GM12878 (cell line): ENCODE measurements around the gene UNC45B. TPM values are rescaled to one million over a fixed set of nuclear protein-coding genes. Genes with fewer than 3 reads are reported as not detected.

Source experiments
- ATAC-seq: fragments of 200-7000 bp; cut with Tn5 transposase; 3 replicates; pipeline ENCODE4 v1.9.1; 2020; ENCODE audit warnings: mild to moderate bottlenecking, moderate library complexity
- BruUV-seq: library from RNA; stranded (reverse); fragments of 400-500 nt; replicated peaks from 2 replicates; lab custom pipeline; 2021; lab: Mats Ljungman, UMichigan
- CTCF ChIA-PET: fragments of 300-600 bp; sonication (Branson Sonifier 250); formaldehyde crosslinking; extraction: SDS; loops from one replicate; lab custom pipeline; 2021; ENCODE audit warnings: inconsistent platforms; lab: Yijun Ruan, JAX
- POLR2A ChIA-PET: fragments of 350-600 bp; formaldehyde crosslinking; extraction: SDS; loops from one replicate; lab custom pipeline; 2021; ENCODE audit warnings: inconsistent platforms; lab: Charles Lee
- RAD21 ChIA-PET: fragments of 300-600 bp; sonication (Branson Sonifier 250); formaldehyde crosslinking; loops from one replicate; lab custom pipeline; 2023; ENCODE audit warnings: antibody characterized with exemption; ENCODE audit not compliant: unreplicated experiment; lab: Charles Lee
- SMC1A ChIA-PET: fragments of 300-600 bp; sonication (Branson Sonifier 250); formaldehyde crosslinking; loops from one replicate; lab custom pipeline; 2023; ENCODE audit not compliant: unreplicated experiment, uncharacterized antibody; lab: Charles Lee
- DNase-seq: peaks from one replicate; pipeline ENCODE4 v3.0.0-alpha.2; 2011; ENCODE audit warnings: low read depth, low spot score
- FAIRE-seq: peaks from 3 replicates; lab custom pipeline; 2011; peaks lifted over from hg19 to GRCh38; lab: Jason Lieb, UNC
- H2AFZ ChIP-seq: 2 replicates; pipeline ENCODE4 v1.6.0; 2011; ENCODE audit warnings: low read depth, low read length, control low read depth; ENCODE audit not compliant: control insufficient read depth
- H3K27ac ChIP-seq: 2 replicates; pipeline ENCODE4 v1.5.1; 2011; ENCODE audit warnings: control low read depth; ENCODE audit not compliant: control insufficient read depth, insufficient read depth
- H3K27me3 ChIP-seq, 2 experiments: replicated peaks in 1 of 2; 2 replicates each; pipeline versions ENCODE4 v1.6.0 to v1.6.1; 2011; ENCODE audit warnings: low read length in 1 of 2; ENCODE audit not compliant: control insufficient read depth in 2 of 2, insufficient read depth in 2 of 2
- H3K36me3 ChIP-seq, 2 experiments: 2 replicates each; pipeline ENCODE4 v1.5.1; 2011; ENCODE audit warnings: low read length in 1 of 2; ENCODE audit not compliant: control insufficient read depth in 2 of 2, insufficient read depth in 2 of 2
- H3K4me1 ChIP-seq: 2 replicates; pipeline ENCODE4 v1.6.1; 2011; ENCODE audit warnings: mild to moderate bottlenecking, low read length, moderate library complexity, mixed read lengths; ENCODE audit not compliant: control insufficient read depth, insufficient read depth
- H3K4me2 ChIP-seq: 2 replicates; pipeline ENCODE4 v1.6.0; 2011; ENCODE audit warnings: control low read depth; ENCODE audit not compliant: control insufficient read depth, insufficient read depth
- H3K4me3 ChIP-seq: fragments of 200-600 bp; sonication (generic); 2 replicates; pipeline ENCODE4 v1.5.1; 2016
- H3K79me2 ChIP-seq: 2 replicates; pipeline ENCODE4 v1.6.0; 2011; ENCODE audit warnings: low read length; ENCODE audit not compliant: control insufficient read depth, insufficient read depth
- H3K9ac ChIP-seq: 2 replicates; pipeline ENCODE4 v1.8.0; 2011; ENCODE audit warnings: low read length, control low read depth, mixed read lengths; ENCODE audit not compliant: control insufficient read depth, insufficient read depth
- H3K9me3 ChIP-seq: replicated peaks from 3 replicates; pipeline ENCODE4 v1.5.1; 2011; ENCODE audit warnings: mild to moderate bottlenecking, low read length; ENCODE audit not compliant: control insufficient read depth, insufficient read depth
- H4K20me1 ChIP-seq: 2 replicates; pipeline ENCODE4 v1.6.0; 2011; ENCODE audit not compliant: control insufficient read depth, insufficient read depth
- CHD4 ChIP-seq: fragments of 200-600 bp; sonication (generic); IDR thresholded peaks from 2 replicates; pipeline ENCODE4 v1.6.1; 2016; ENCODE audit warnings: mild to moderate bottlenecking
- CREM ChIP-seq: IDR thresholded peaks from 2 replicates; pipeline ENCODE4 v1.6.1; 2014; ENCODE audit warnings: antibody characterized with exemption, low read depth
- FOXM1 ChIP-seq: IDR thresholded peaks from 2 replicates; pipeline ENCODE4 v1.6.1; 2012; ENCODE audit warnings: low read depth, mild to moderate bottlenecking, inconsistent platforms, low read length, moderate library complexity
- KLF5 ChIP-seq: fragments of 450-650 bp; IDR thresholded peaks from 2 replicates; pipeline ENCODE4 v1.6.1; 2014; ENCODE audit warnings: mild to moderate bottlenecking; ENCODE audit not compliant: partially characterized antibody
- PAX8 ChIP-seq: fragments of 450-650 bp; IDR thresholded peaks from 2 replicates; pipeline ENCODE4 v1.6.1; 2017; ENCODE audit warnings: mild to moderate bottlenecking, moderate library complexity
- POLR2AphosphoS2 ChIP-seq: IDR thresholded peaks from 2 replicates; pipeline ENCODE4 v1.6.1; 2011; ENCODE audit warnings: low read depth, mild to moderate bottlenecking, low read length, improper control_type of control experiment, moderate library complexity
- TCF7 ChIP-seq: IDR thresholded peaks from 2 replicates; pipeline ENCODE4 v1.6.1; 2014; ENCODE audit warnings: antibody characterized with exemption, borderline replicate concordance
- YBX1 ChIP-seq: fragments of 450-650 bp; IDR thresholded peaks from 2 replicates; pipeline ENCODE4 v1.6.1; 2016; ENCODE audit warnings: antibody characterized with exemption
- WGBS: methylation state at CpG from one replicate; pipeline ENCODE4 v1.1.6; 2016; ENCODE audit warnings: low lambda C conversion rate; ENCODE audit not compliant: insufficient replicate concordance, insufficient coverage; ENCODE audit errors: missing lambda C conversion rate; 5-methylcytosine and 5-hydroxymethylcytosine counted together
- in situ Hi-C: fragments of 300-500 bp; cut with MboI; formaldehyde crosslinking; loops from 9 replicates; pipeline ENCODE4 v1.14.3; 2018; ENCODE audit warnings: mixed read lengths
- intact Hi-C: fragments of 100-400 bp; cut with micrococcal nuclease; formaldehyde crosslinking; loops from one replicate; pipeline ENCODE4 v1.14.2; 2022; ENCODE audit not compliant: unreplicated experiment
- polyA plus RNA-seq, 11 experiments: library from polyadenylated mRNA; depleted of rRNA in 4 of 11; unstranded in 6 of 11; stranded (reverse) in 5 of 11; fragments of >200 nt; fragmentation: Nextera tagmentation in 4 of 11; fragmentation: Illumina TruSeq in 1 of 11; extraction: Ambion mirVana in 4 of 11; extraction: Trizol in 1 of 11; gene quantifications; 1 replicate in 1 of 11; 2 replicates in 10 of 11; pipeline versions ENCODE4 v1.2.1 to v1.2.3, GENCODE V29; 2011 to 2016; ENCODE audit warnings: inconsistent platforms in 2 of 11, missing spikeins in 2 of 11, low read depth in 1 of 11
- total RNA-seq, 4 experiments: library from RNA; depleted of rRNA in 3 of 4; stranded (reverse); fragments of >200 nt in 3 of 4; fragmentation: Illumina TruSeq in 1 of 4; extraction: Trizol in 1 of 4; gene quantifications; 2 replicates each; pipeline versions ENCODE4 v1.2.1 to v1.2.3, GENCODE V29; 2013 to 2021
- TF ChIP-seq, protein P1 (sequence below): fragments of 450-650 bp; IDR thresholded peaks from 2 replicates; pipeline ENCODE4 v1.6.1; 2016; ENCODE audit warnings: mild to moderate bottlenecking, moderate library complexity, borderline replicate concordance
- TF ChIP-seq, protein P2 (sequence below): fragments of 450-650 bp; IDR thresholded peaks from 2 replicates; pipeline ENCODE4 v1.6.1; 2014; ENCODE audit warnings: mild to moderate bottlenecking
- TF ChIP-seq, protein P3 (sequence below): fragments of 450-650 bp; IDR thresholded peaks from 2 replicates; pipeline ENCODE4 v1.6.1; 2017; ENCODE audit warnings: mild to moderate bottlenecking, moderate library complexity

UNC45B gene
- total and polyA plus RNA-seq, 10 of the 15 experiments (the other 5 are each of a cell fraction or from before 2014, with no cell fraction given) = 0.03 TPM; not detected in 9

- POLR2A ChIA-PET = no interaction called here
- ATAC-seq (no peak), FAIRE-seq (no peak), DNase-seq (no peak)
- no peak for TF ChIP-seq TCF7
- no peak for TF ChIP-seq POLR2AphosphoS2
- TF ChIP-seq CHD4 = no peak
- TF ChIP-seq YBX1 = no peak
- no peak for TF ChIP-seq KLF5
- TF ChIP-seq, protein P1, sequence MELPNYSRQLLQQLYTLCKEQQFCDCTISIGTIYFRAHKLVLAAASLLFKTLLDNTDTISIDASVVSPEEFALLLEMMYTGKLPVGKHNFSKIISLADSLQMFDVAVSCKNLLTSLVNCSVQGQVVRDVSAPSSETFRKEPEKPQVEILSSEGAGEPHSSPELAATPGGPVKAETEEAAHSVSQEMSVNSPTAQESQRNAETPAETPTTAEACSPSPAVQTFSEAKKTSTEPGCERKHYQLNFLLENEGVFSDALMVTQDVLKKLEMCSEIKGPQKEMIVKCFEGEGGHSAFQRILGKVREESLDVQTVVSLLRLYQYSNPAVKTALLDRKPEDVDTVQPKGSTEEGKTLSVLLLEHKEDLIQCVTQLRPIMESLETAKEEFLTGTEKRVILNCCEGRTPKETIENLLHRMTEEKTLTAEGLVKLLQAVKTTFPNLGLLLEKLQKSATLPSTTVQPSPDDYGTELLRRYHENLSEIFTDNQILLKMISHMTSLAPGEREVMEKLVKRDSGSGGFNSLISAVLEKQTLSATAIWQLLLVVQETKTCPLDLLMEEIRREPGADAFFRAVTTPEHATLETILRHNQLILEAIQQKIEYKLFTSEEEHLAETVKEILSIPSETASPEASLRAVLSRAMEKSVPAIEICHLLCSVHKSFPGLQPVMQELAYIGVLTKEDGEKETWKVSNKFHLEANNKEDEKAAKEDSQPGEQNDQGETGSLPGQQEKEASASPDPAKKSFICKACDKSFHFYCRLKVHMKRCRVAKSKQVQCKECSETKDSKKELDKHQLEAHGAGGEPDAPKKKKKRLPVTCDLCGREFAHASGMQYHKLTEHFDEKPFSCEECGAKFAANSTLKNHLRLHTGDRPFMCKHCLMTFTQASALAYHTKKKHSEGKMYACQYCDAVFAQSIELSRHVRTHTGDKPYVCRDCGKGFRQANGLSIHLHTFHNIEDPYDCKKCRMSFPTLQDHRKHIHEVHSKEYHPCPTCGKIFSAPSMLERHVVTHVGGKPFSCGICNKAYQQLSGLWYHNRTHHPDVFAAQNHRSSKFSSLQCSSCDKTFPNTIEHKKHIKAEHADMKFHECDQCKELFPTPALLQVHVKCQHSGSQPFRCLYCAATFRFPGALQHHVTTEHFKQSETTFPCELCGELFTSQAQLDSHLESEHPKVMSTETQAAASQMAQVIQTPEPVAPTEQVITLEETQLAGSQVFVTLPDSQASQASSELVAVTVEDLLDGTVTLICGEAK = no peak
- TF ChIP-seq PAX8 = no peak
- TF ChIP-seq FOXM1 = no peak
- TF ChIP-seq, protein P2, sequence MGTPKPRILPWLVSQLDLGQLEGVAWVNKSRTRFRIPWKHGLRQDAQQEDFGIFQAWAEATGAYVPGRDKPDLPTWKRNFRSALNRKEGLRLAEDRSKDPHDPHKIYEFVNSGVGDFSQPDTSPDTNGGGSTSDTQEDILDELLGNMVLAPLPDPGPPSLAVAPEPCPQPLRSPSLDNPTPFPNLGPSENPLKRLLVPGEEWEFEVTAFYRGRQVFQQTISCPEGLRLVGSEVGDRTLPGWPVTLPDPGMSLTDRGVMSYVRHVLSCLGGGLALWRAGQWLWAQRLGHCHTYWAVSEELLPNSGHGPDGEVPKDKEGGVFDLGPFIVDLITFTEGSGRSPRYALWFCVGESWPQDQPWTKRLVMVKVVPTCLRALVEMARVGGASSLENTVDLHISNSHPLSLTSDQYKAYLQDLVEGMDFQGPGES = no peak
- TF ChIP-seq, protein P3, sequence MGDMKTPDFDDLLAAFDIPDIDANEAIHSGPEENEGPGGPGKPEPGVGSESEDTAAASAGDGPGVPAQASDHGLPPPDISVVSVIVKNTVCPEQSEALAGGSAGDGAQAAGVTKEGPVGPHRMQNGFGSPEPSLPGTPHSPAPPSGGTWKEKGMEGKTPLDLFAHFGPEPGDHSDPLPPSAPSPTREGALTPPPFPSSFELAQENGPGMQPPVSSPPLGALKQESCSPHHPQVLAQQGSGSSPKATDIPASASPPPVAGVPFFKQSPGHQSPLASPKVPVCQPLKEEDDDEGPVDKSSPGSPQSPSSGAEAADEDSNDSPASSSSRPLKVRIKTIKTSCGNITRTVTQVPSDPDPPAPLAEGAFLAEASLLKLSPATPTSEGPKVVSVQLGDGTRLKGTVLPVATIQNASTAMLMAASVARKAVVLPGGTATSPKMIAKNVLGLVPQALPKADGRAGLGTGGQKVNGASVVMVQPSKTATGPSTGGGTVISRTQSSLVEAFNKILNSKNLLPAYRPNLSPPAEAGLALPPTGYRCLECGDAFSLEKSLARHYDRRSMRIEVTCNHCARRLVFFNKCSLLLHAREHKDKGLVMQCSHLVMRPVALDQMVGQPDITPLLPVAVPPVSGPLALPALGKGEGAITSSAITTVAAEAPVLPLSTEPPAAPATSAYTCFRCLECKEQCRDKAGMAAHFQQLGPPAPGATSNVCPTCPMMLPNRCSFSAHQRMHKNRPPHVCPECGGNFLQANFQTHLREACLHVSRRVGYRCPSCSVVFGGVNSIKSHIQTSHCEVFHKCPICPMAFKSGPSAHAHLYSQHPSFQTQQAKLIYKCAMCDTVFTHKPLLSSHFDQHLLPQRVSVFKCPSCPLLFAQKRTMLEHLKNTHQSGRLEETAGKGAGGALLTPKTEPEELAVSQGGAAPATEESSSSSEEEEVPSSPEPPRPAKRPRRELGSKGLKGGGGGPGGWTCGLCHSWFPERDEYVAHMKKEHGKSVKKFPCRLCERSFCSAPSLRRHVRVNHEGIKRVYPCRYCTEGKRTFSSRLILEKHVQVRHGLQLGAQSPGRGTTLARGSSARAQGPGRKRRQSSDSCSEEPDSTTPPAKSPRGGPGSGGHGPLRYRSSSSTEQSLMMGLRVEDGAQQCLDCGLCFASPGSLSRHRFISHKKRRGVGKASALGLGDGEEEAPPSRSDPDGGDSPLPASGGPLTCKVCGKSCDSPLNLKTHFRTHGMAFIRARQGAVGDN = no peak
- no peak for TF ChIP-seq CREM
- CTCF ChIA-PET = interaction anchor here (1.0 kb wide), 2 partner anchors 32 to 667 kb away, joined by 3 read pairs; no protein-coding TSS in a partner anchor
- no peak overlapping the region for H3K9ac ChIP-seq
- H4K20me1 ChIP-seq = no peaks in the 10 kb centered on the region
- in situ Hi-C loops (no loop called here), intact Hi-C loops (no loop called here)
- no peak overlapping the region for H2AFZ ChIP-seq
- no peak overlapping the region for H3K27ac ChIP-seq
- WGBS = 44% methylated on average over 12 of the region's 13 CpGs
- H3K4me3 ChIP-seq = no peak overlapping the region
- no peaks in the 10 kb centered on the region for H3K27me3 ChIP-seq
- H3K9me3 ChIP-seq = no peaks in the 10 kb centered on the region
- RAD21 ChIA-PET = no interaction called here
- H3K79me2 ChIP-seq = no peaks in the 10 kb centered on the region
- no TSS peak for BruUV-seq
- no peaks in the 10 kb centered on the region for H3K4me1 ChIP-seq
- no peak overlapping the region for H3K4me2 ChIP-seq
- SMC1A ChIA-PET = no interaction called here
- no peaks in the 10 kb centered on the region for H3K36me3 ChIP-seq
These were observed 5.0 kb downstream of the UNC45B start for GRCh38 chr17:35152421-35153140.
